H7 (cell line): ENCODE data around the gene STX4. TPM values are rescaled to one million over a fixed set of nuclear protein-coding genes. Genes with fewer than 3 reads are reported as not detected.

Source experiments
- DNase-seq: peaks from one replicate; pipeline ENCODE4 v3.0.0; 2012
- H3K27me3 ChIP-seq: 2 replicates; pipeline ENCODE4 v1.6.0; 2011; ENCODE audit warnings: mild to moderate bottlenecking, low read length; ENCODE audit not compliant: control insufficient read depth, insufficient read depth
- H3K36me3 ChIP-seq: replicated peaks from 2 replicates; pipeline ENCODE4 v1.5.1; 2011; ENCODE audit warnings: low read length; ENCODE audit not compliant: control insufficient read depth, insufficient read depth
- H3K4me3 ChIP-seq: 2 replicates; pipeline ENCODE4 v1.5.1; 2011; ENCODE audit warnings: low read depth, mild to moderate bottlenecking, control low read depth, low read length, moderate library complexity; ENCODE audit not compliant: insufficient read depth
- total RNA-seq: library from RNA; depleted of rRNA; stranded (reverse); fragments of >200 nt; shearing (Covaris generic); gene quantifications from 2 replicates; pipeline ENCODE4 v1.2.3, GENCODE V29; 2014

STX4 gene
- total RNA-seq, 1 experiment from 2014 or later = 14.2 TPM

DNA sequence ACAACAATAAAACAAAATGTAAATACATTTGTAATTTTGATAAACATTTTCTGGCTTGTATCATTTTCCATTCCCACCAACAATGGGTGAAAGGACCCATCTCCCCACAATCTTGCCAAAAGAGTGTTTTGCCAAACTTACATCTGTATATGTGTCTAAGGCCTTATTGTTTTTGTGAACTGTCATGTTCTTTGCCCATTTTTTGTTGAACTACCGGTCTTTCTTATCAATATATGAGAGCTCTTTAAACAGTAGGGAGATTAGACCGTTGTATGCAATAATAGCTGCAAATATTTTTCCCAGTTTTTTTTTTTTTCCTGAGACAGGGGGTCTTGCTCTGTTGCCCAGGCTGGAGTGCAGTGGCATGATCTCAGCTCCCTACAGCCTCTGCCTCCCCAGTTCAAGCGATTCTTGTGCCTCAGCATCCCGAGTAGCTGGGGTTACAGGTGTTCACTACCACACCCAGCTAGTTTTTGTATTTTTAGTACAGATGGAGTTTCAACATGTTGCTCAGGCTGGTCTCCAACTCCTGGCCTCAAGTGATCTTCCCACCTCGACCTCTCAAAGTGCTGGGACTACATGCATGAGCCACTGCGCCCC lies 9.6 kb upstream of the STX4 start:
- no peak for DNase-seq
- no peaks in the 10 kb centered on the region for H3K27me3 ChIP-seq
- H3K36me3 ChIP-seq = no peaks in the 10 kb centered on the region
- H3K4me3 ChIP-seq = no peak overlapping the region

- no peak overlapping the region for H3K4me3 ChIP-seq
- no peak for DNase-seq
- H3K36me3 ChIP-seq = no peaks in the 10 kb centered on the region
- H3K27me3 ChIP-seq = no peaks in the 10 kb centered on the region
These were observed 8.0 kb upstream of the STX4 start for GRCh38 chr16:31025339-31025738.

GRCh38 chr16:31029272-31029671 lies 4.1 kb upstream of the STX4 start:
- Histone ChIP-seq H3K36me3 (no peaks in the 10 kb centered on the region), H3K4me3 (no peak overlapping the region), H3K27me3 (no peaks in the 10 kb centered on the region)
- no peak for DNase-seq

- Histone ChIP-seq H3K36me3 (no peaks in the 10 kb centered on the region; the same call in 1 of the 2 replicates), H3K4me3 (no peak overlapping the region), H3K27me3 (no peaks in the 10 kb centered on the region)
- DNase-seq = no peak
These were observed 2.1 kb upstream of the STX4 start for GRCh38 chr16:31031276-31031675.

- peak overlapping the region; percentile 89 for H3K4me3 ChIP-seq
- H3K27me3 ChIP-seq = no peaks in the 10 kb centered on the region
- peak; percentile 98 for DNase-seq
- no peaks in the 10 kb centered on the region; the same call in 1 of the 2 replicates for H3K36me3 ChIP-seq
These were observed 543 bp downstream of the STX4 start for GRCh38 chr16:31033709-31034492.

- DNase-seq = no peak
- Histone ChIP-seq H3K27me3 (no peaks in the 10 kb centered on the region), H3K4me3 (no peak overlapping the region)
These were observed 3.3 kb downstream of the STX4 start for GRCh38 chr16:31036691-31037090.

DNA sequence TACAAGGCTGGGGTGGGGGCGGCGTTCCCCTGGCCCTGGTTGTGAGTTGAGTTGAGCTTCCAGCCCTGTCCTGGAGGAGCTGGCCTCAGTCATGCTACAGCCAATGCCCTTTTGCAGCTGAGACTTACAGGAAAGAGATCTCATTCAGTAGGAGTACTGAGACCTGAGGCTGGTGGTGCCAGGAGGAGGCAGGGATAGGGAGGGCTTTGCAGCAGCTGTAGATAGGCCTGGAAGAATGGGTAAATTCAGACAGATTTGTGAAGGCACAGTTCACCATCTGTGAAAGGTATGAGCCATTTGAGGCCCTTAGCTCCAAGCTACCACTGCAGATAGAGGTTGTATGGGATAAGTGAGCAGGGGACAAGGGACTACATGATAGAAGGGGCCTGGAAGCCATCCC lies 5.6 kb downstream of the STX4 start:
- H3K4me3 ChIP-seq = no peak overlapping the region
- H3K27me3 ChIP-seq = no peaks in the 10 kb centered on the region
- peaks cover 3% of the 10 kb centered on the region; the same call in 1 of the 2 replicates for H3K36me3 ChIP-seq
- DNase-seq = no peak

More at GRCh38 chr16:31036691-31037090, 3.3 kb downstream of the STX4 start:
- H3K36me3 ChIP-seq = peaks cover 3% of the 10 kb centered on the region; the same call in 1 of the 2 replicates

- Histone ChIP-seq H3K27me3 (no peaks in the 10 kb centered on the region), H3K4me3 (peak overlapping the region; percentile 24), H3K36me3 (0 out of 2 replicates have a peak, but pooled peaks cover 3% of the 10 kb centered on the region)
- no peak for DNase-seq
These were observed 9.5 kb downstream of the STX4 start for GRCh38 chr16:31042866-31043265.

DNA sequence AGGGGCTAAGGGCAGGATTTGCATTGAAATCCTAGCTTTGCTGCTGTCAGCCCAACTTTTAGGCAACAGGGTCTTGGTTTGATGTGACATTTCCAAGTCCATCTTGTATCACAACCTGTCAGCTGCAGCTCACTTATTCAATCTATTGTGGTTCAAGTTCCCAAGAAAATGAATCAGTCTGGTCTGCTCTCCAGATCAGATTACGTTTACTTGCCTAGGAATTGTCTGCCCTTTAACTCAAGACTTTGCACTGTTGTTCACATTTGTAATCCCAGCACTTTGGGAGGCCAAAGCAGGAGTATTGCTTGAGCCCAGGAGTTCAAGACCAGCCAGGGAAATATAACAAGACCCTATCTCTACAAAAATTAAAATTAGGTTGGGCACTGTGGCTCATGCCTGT lies 10.0 kb downstream of the STX4 start:
- DNase-seq = no peak
- H3K36me3 ChIP-seq = 0 out of 2 replicates have a peak, but pooled peaks cover 3% of the 10 kb centered on the region

GRCh38 chr16:31043898-31044481 lies 10.6 kb downstream of the STX4 start:
- no peaks in the 10 kb centered on the region for H3K27me3 ChIP-seq
- 0 out of 2 replicates have a peak, but pooled peaks cover 3% of the 10 kb centered on the region for H3K36me3 ChIP-seq
- H3K4me3 ChIP-seq = no peak overlapping the region
- DNase-seq = no peak

More for the DNA sequence above, 10.0 kb downstream of the STX4 start:
- H3K4me3 ChIP-seq = no peak overlapping the region
- H3K27me3 ChIP-seq = no peaks in the 10 kb centered on the region

- Histone ChIP-seq H3K27me3 (no peaks in the 10 kb centered on the region), H3K4me3 (no peak overlapping the region), H3K36me3 (no peaks in the 10 kb centered on the region)
- peak; percentile 78 for DNase-seq
These were observed 17.1 kb downstream of the STX4 start for GRCh38 chr16:31050280-31051030.

DNA sequence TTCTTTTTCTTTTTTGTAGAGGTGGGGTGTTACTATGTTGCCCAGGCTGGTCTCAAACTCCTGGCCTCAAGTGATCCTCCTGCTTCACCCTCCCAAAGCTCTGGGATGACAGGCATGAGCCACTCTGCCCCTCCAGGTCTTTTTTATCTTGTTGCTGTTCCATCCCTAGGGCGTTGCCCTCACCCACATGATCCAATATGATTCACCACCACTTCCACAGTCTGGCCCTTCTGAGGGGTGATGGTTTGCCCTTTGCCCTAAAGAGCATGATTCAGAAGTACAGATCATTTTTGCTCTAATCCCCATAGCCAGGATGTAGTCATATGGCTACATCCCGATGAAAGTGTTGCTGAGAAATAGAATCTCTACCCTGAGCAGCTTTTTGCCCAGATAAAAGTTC lies 18.8 kb downstream of the STX4 start:
- Histone ChIP-seq H3K4me3 (no peak overlapping the region), H3K36me3 (no peaks in the 10 kb centered on the region), H3K27me3 (no peaks in the 10 kb centered on the region)
- DNase-seq = no peak

GRCh38 chr16:31055613-31056012 lies 22.3 kb downstream of the STX4 start:
- peak; percentile 76 for DNase-seq
- H3K27me3 ChIP-seq = no peaks in the 10 kb centered on the region
- no peaks in the 10 kb centered on the region; the same call in 1 of the 2 replicates for H3K36me3 ChIP-seq
- no peak overlapping the region for H3K4me3 ChIP-seq

- DNase-seq = peak; percentile 61
- Histone ChIP-seq H3K36me3 (no peaks in the 10 kb centered on the region; the same call in none of the 2 replicates), H3K27me3 (no peaks in the 10 kb centered on the region), H3K4me3 (no peak overlapping the region)
These were observed 27.9 kb downstream of the STX4 start for GRCh38 chr16:31061126-31061812.
